CD14-positive monocyte (primary cell): Measurements from ENCODE around the gene RFC2. TPM values are rescaled to one million over a fixed set of nuclear protein-coding genes. Genes with fewer than 3 reads are reported as not detected.

Experiments
- DNase-seq, 3 donors: peaks; one replicate each; pipeline ENCODE4 v3.0.0-alpha.2; 2011 to 2022
- H2AFZ ChIP-seq: 2 replicates; pipeline ENCODE4 v1.6.0; 2012; ENCODE audit warnings: mild to moderate bottlenecking, low read depth, low read length, inconsistent platforms; ENCODE audit not compliant: insufficient read depth, poor library complexity, severe bottlenecking
- H3K27ac ChIP-seq, 2 donors: 1 replicate in 1 of 2; 2 replicates in 1 of 2; pipeline ENCODE4 v1.5.1; 2012 to 2013; ENCODE audit warnings: low read length in 2 of 2, control low read depth in 1 of 2, inconsistent platforms in 1 of 2, low read depth in 1 of 2, mild to moderate bottlenecking in 1 of 2
- H3K27me3 ChIP-seq, 2 donors: one replicate each; pipeline versions ENCODE4 v1.6.0 to v1.6.1; 2011 to 2013; ENCODE audit warnings: low read length in 2 of 2; ENCODE audit not compliant: control insufficient read depth in 2 of 2, insufficient read depth in 2 of 2
- H3K36me3 ChIP-seq, 2 donors: replicated peaks in 1 of 2; 1 replicate in 1 of 2; 2 replicates in 1 of 2; pipeline versions ENCODE4 v1.5.1 to v1.6.1; 2012 to 2013; ENCODE audit warnings: low read length in 2 of 2, control low read depth in 1 of 2, inconsistent platforms in 1 of 2, mild to moderate bottlenecking in 1 of 2; ENCODE audit not compliant: insufficient read depth in 2 of 2, control insufficient read depth in 1 of 2
- H3K4me1 ChIP-seq, 2 donors: 1 replicate in 1 of 2; 2 replicates in 1 of 2; pipeline versions ENCODE4 v1.5.1 to v1.6.1; 2012 to 2013; ENCODE audit warnings: low read length in 2 of 2, control low read depth in 1 of 2, inconsistent platforms in 1 of 2, mild to moderate bottlenecking in 1 of 2, moderate library complexity in 1 of 2; ENCODE audit not compliant: insufficient read depth in 2 of 2, control insufficient read depth in 1 of 2
- H3K4me2 ChIP-seq: replicated peaks from 2 replicates; pipeline ENCODE3; 2012; ENCODE audit warnings: low read length, moderate library complexity, mild to moderate bottlenecking; ENCODE audit not compliant: poor library complexity, severe bottlenecking; ENCODE audit errors: extremely low read depth
- H3K4me3 ChIP-seq, 3 experiments: fragments of 200-600 bp in 1 of 3; sonication (generic) in 1 of 3; replicated peaks in 1 of 3; 1 replicate in 2 of 3; 2 replicates in 1 of 3; pipeline ENCODE4 v1.5.1; 2011 to 2013; ENCODE audit warnings: low read length in 3 of 3, mild to moderate bottlenecking in 3 of 3, control low read depth in 2 of 3, low read depth in 2 of 3, inconsistent platforms in 1 of 3, moderate library complexity in 1 of 3
- H3K79me2 ChIP-seq: 2 replicates; pipeline ENCODE4 v1.6.0; 2012; ENCODE audit warnings: mild to moderate bottlenecking, control low read depth, inconsistent platforms, low read length, moderate library complexity; ENCODE audit not compliant: insufficient read depth
- H3K9ac ChIP-seq: 2 replicates; pipeline ENCODE4 v1.6.0; 2017; ENCODE audit warnings: low read length, mild to moderate bottlenecking; ENCODE audit not compliant: insufficient read depth, poor library complexity, severe bottlenecking
- H3K9me3 ChIP-seq, 2 donors: replicated peaks in 1 of 2; 1 replicate in 1 of 2; 2 replicates in 1 of 2; pipeline versions ENCODE4 v1.5.1 to v1.6.1; 2012 to 2013; ENCODE audit warnings: low read length in 2 of 2, control low read depth in 1 of 2; ENCODE audit not compliant: control insufficient read depth in 1 of 2, insufficient read depth in 1 of 2
- H4K20me1 ChIP-seq: 2 replicates; pipeline ENCODE4 v1.6.0; 2012; ENCODE audit warnings: mild to moderate bottlenecking, low read length, control low read depth, moderate library complexity; ENCODE audit not compliant: insufficient read depth
- H3K27ac Mint-ChIP-seq, 7 donors: one replicate each; pipeline ENCODE4 v1.8.0; 2020; ENCODE audit warnings: mild to moderate bottlenecking in 7 of 7, mixed read lengths in 7 of 7, moderate library complexity in 6 of 7, inconsistent platforms in 2 of 7
- H3K27me3 Mint-ChIP-seq, 3 donors: one replicate each; pipeline ENCODE4 v1.8.0; 2021 to 2022; ENCODE audit warnings: low read depth in 3 of 3, mild to moderate bottlenecking in 3 of 3, mixed read lengths in 3 of 3, moderate library complexity in 3 of 3, inconsistent platforms in 1 of 3
- H3K36me3 Mint-ChIP-seq, 2 donors: one replicate each; pipeline ENCODE4 v1.8.0; 2020; ENCODE audit warnings: mixed read lengths in 2 of 2, inconsistent platforms in 1 of 2, mild to moderate bottlenecking in 1 of 2
- H3K4me1 Mint-ChIP-seq: one replicate; pipeline ENCODE4 v1.8.0; 2020; ENCODE audit warnings: mild to moderate bottlenecking, mixed read lengths
- H3K4me3 Mint-ChIP-seq, 2 donors: one replicate each; pipeline ENCODE4 v1.8.0; 2020; ENCODE audit warnings: mild to moderate bottlenecking in 2 of 2, mixed read lengths in 2 of 2, moderate library complexity in 1 of 2
- H3K9me3 Mint-ChIP-seq, 7 donors: one replicate each; pipeline ENCODE4 v1.8.0; 2020 to 2022; ENCODE audit warnings: mixed read lengths in 7 of 7, mild to moderate bottlenecking in 6 of 7, moderate library complexity in 6 of 7, inconsistent platforms in 2 of 7
- WGBS: methylation state at CpG from one replicate; pipeline ENCODE4 v1.1.5; 2013; ENCODE audit warnings: missing lambda C conversion rate; ENCODE audit not compliant: insufficient coverage; 5-methylcytosine and 5-hydroxymethylcytosine counted together
- intact Hi-C, 2 donors: fragments of 100-400 bp; cut with micrococcal nuclease; formaldehyde crosslinking; loops; one replicate each; pipeline versions ENCODE4 v1.15.0 to v1.15.1; 2023
- polyA plus RNA-seq, 3 donors: library from polyadenylated mRNA; depleted of rRNA in 1 of 3; unstranded in 2 of 3; stranded (reverse) in 1 of 3; fragments of 300-500 nt in 2 of 3; fragments of >200 nt in 1 of 3; fragmentation: Illumina TruSeq in 2 of 3; gene quantifications; 1 replicate in 2 of 3; 2 replicates in 1 of 3; pipeline ENCODE4 v1.2.3, GENCODE V29; 2012 to 2021
- TF ChIP-seq, protein P1 (sequence below): fragments of 200-600 bp; IDR thresholded peaks from one replicate; pipeline ENCODE4 v1.8.0; 2022; ENCODE audit warnings: antibody characterized with exemption, mild to moderate bottlenecking

RFC2 gene
- polyA plus RNA-seq, 3 donors: 12.8 to 42.1 (median 33.5) TPM

DNA sequence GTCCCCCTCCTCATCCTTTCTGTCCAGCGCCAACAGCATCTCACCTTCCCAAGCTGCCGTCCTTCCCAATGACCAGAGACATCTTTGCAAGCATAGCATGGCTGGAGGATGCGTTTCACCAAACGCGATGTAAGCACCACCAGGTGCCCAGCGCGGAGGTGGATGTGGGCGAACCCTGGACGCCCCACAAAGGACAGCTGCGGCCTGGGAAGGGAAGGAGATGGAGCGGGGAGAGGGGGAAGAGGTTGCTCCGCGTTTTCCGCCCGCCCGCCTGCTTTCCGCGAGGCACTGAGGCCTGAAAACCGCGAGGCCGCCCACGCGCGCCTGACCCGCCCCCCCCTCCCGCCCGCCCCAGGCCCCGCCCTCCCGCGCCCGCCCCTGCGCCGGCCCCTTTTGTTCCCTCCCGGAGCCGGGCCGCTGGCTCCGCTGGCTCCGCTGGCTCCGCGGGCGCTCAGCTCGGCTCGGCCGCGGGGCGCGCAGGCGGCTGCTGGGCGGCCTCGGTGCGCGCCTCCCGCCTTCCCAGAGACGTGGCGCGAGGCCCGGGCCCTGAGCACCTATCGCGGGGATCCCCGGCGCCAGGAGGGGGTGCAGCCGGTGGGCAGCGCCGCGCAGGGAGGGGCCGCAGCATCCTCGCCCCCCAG lies 34.9 kb upstream of the RFC2 start, which contains the start of gene CLIP2:
CLIP2 (plus strand) TSS at position 390 of the 641 bp plus-strand sequence. CDS start 28,140 bp downstream, outside the sequence.
- 0% methylated on average over 38 of the region's 67 CpGs for WGBS
- H3K4me1 Mint-ChIP-seq: peaks cover 47% of the 10 kb centered on the region
- Histone ChIP-seq H3K4me2 (peak within 1 kb of the TSS; percentile 91), H3K27ac (peak within 1 kb of the TSS in 1 of 2 donors; percentile 51), H3K4me3 (peak within 1 kb of the TSS; percentile 56 to 85 (median 74)), H3K4me1 (peaks cover 30 to 38% of the 10 kb centered on the region in 2 donors), H3K9ac (peak within 1 kb of the TSS; percentile 73), H3K27me3 (no peaks in the 10 kb centered on the region), H3K79me2 (peaks cover 19% of the 10 kb centered on the region), H2AFZ (peak within 1 kb of the TSS; percentile 90), H4K20me1 (peaks cover 38% of the 10 kb centered on the region), H3K9me3 (no peaks in the 10 kb centered on the region), H3K36me3 (no peaks in the 10 kb centered on the region)
- H3K27me3 Mint-ChIP-seq: peaks cover 2 to 20% (median 14%) of the 10 kb centered on the region in 3 donors
- H3K27ac Mint-ChIP-seq: peak within 1 kb of the TSS in 6 of 7 donors; percentile 24 to 73 (median 62)
- H3K36me3 Mint-ChIP-seq: no peaks in the 10 kb centered on the region
- H3K9me3 Mint-ChIP-seq: no peaks in the 10 kb centered on the region
- TF ChIP-seq, protein P1, sequence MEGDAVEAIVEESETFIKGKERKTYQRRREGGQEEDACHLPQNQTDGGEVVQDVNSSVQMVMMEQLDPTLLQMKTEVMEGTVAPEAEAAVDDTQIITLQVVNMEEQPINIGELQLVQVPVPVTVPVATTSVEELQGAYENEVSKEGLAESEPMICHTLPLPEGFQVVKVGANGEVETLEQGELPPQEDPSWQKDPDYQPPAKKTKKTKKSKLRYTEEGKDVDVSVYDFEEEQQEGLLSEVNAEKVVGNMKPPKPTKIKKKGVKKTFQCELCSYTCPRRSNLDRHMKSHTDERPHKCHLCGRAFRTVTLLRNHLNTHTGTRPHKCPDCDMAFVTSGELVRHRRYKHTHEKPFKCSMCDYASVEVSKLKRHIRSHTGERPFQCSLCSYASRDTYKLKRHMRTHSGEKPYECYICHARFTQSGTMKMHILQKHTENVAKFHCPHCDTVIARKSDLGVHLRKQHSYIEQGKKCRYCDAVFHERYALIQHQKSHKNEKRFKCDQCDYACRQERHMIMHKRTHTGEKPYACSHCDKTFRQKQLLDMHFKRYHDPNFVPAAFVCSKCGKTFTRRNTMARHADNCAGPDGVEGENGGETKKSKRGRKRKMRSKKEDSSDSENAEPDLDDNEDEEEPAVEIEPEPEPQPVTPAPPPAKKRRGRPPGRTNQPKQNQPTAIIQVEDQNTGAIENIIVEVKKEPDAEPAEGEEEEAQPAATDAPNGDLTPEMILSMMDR: no peak
- intact Hi-C loops: loop anchor here (2.0 to 10.0 kb wide), 3 partner anchors 34 to 224 kb away; partner anchors contain the start of gene RFC2 (in 1 of the 2)
- DNase-seq: peak; percentile 61 to 69 (median 68)
- H3K4me3 Mint-ChIP-seq: peak within 1 kb of the TSS; percentile 83 to 88

DNA sequence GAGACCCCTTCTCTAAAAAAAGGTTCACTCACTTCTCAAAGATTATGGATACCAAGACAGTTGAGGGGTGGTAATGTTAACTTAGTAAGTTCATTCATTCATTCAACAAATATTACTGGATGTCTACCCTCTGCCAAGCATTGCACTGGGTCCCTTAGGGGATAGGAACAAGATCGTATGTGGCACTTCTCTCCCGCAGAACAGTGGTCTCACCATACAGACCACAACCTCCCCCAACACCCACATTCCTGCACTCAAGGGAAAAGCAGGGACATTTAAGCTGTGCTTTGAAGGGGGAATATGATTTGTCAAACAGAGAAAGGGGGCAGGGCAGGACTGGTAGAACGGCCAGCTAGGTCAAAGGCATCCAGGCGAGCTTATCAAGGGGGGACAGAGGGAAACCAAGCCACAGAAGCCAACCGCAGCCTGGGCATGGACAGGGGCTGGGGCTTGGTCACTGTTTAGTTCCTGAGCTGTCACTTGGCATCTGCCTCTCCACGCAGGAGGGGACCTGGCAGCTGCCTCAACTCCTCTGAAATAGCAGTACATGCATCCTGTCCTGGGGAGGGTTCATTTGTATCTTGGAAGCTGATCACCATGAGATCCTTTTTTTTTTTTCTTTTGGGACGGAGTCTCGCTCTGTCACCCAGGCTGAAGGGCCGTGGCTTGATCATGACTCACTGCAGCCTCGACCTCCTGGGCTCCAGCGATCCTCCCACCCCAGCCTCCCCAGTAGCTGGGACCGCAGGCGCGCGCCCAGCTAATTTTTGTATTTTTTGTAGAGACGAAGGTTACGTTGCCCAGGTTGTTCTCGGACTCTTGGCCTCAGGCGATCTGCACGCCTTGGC lies 34.1 kb upstream of the RFC2 start:
- Mint-ChIP-seq H3K27ac (peak overlapping the region in 2 of 7 donors; percentile 42 to 50), H3K27me3 (peaks cover 2 to 23% (median 14%) of the 10 kb centered on the region in 3 donors), H3K36me3 (no peaks in the 10 kb centered on the region), H3K4me3 (peak overlapping the region; percentile 83 to 88), H3K4me1 (peaks cover 49% of the 10 kb centered on the region), H3K9me3 (no peaks in the 10 kb centered on the region)
- no peaks in the 10 kb centered on the region for H3K27me3 ChIP-seq
- H3K4me3 ChIP-seq: peak overlapping the region in 2 of 3 experiments; percentile 41 to 85
- H3K4me1 ChIP-seq: peaks cover 30 to 34% of the 10 kb centered on the region in 2 donors
- WGBS: 2% methylated on average over 8 of the region's 20 CpGs
- H4K20me1 ChIP-seq: peaks cover 33% of the 10 kb centered on the region
- no peak overlapping the region for H3K9ac ChIP-seq
- H3K36me3 ChIP-seq: no peaks in the 10 kb centered on the region
- peak overlapping the region; percentile 86 for H3K4me2 ChIP-seq
- H3K9me3 ChIP-seq: no peaks in the 10 kb centered on the region
- intact Hi-C loops: loop anchor here (2.0 to 10.0 kb wide), 3 partner anchors 33 to 223 kb away; partner anchors contain the start of gene RFC2 (in 1 of the 2)
- peaks cover 14% of the 10 kb centered on the region for H3K79me2 ChIP-seq
- no peak overlapping the region for H3K27ac ChIP-seq
- peak overlapping the region; percentile 90 for H2AFZ ChIP-seq
- TF ChIP-seq, protein P1: no peak
- DNase-seq: peak in 2 of 3 donors; percentile 10 to 24
